H1 (cell line): ENCODE data around the gene UBE2O. TPM values are rescaled to one million over a fixed set of nuclear protein-coding genes. Genes with fewer than 3 reads are reported as not detected.
A peak's percentile ranks its signal among the peaks of the same experiment; 100 is the strongest.

Experiments
- CTCF ChIA-PET: fragments of 300-600 bp; sonication (Branson Sonifier 250); formaldehyde crosslinking; loops from one replicate; lab custom pipeline; 2021; ENCODE audit not compliant: partially characterized antibody; lab: Charles Lee
- POLR2A ChIA-PET: fragments of 300-600 bp; sonication (Branson Sonifier 250); formaldehyde crosslinking; loops from one replicate; lab custom pipeline; 2021; ENCODE audit warnings: inconsistent platforms; ENCODE audit not compliant: partially characterized antibody; lab: Charles Lee
- DNase-seq, 2 experiments: peaks; one replicate each; pipeline versions ENCODE4 v3.0.0 to v3.0.0-alpha.2; 2010 to 2022; ENCODE audit warnings: low spot score in 2 of 2, low read depth in 1 of 2, mixed read lengths in 1 of 2
- FAIRE-seq: peaks from 2 replicates; lab custom pipeline; 2011; peaks lifted over from hg19 to GRCh38; lab: Jason Lieb, UNC
- H2AFZ ChIP-seq: 2 replicates; pipeline ENCODE4 v1.8.1; 2012; ENCODE audit warnings: low read length, inconsistent platforms
- H2AK5ac ChIP-seq: 2 replicates; pipeline ENCODE4 v1.6.1; 2013; ENCODE audit warnings: low read depth, low read length
- H2BK120ac ChIP-seq: replicated peaks from 2 replicates; pipeline ENCODE3; 2013; ENCODE audit warnings: low read depth, low read length, inconsistent platforms
- H2BK12ac ChIP-seq: 2 replicates; pipeline ENCODE4 v1.6.1; 2013; ENCODE audit warnings: low read depth, low read length
- H2BK15ac ChIP-seq: 2 replicates; pipeline ENCODE4 v1.6.1; 2013; ENCODE audit warnings: low read length
- H2BK20ac ChIP-seq: 2 replicates; pipeline ENCODE4 v1.6.1; 2013; ENCODE audit warnings: low read length
- H2BK5ac ChIP-seq: 2 replicates; pipeline ENCODE4 v1.6.1; 2013; ENCODE audit warnings: low read depth, low read length
- H3K14ac ChIP-seq: 2 replicates; pipeline ENCODE4 v1.6.1; 2013; ENCODE audit warnings: inconsistent platforms; ENCODE audit not compliant: insufficient read length
- H3K18ac ChIP-seq: 2 replicates; pipeline ENCODE4 v1.6.1; 2013; ENCODE audit warnings: low read length; ENCODE audit errors: extremely low read depth
- H3K23ac ChIP-seq: 2 replicates; pipeline ENCODE4 v1.6.1; 2013; ENCODE audit warnings: inconsistent platforms; ENCODE audit not compliant: insufficient read length
- H3K23me2 ChIP-seq: 2 replicates; pipeline ENCODE4 v1.6.1; 2013; ENCODE audit warnings: low read depth, low read length
- H3K27ac ChIP-seq: 2 replicates; pipeline ENCODE4 v1.6.1; 2011; ENCODE audit warnings: low read depth, low read length, inconsistent platforms
- H3K27me3 ChIP-seq, 4 experiments: replicated peaks in 1 of 4; 1 replicate in 1 of 4; 2 replicates in 3 of 4; pipeline versions ENCODE4 v1.6.1 to v1.8.1; 2011 to 2013; ENCODE audit warnings: low read length in 3 of 4, mild to moderate bottlenecking in 3 of 4, inconsistent platforms in 2 of 4, mixed read lengths in 2 of 4, moderate library complexity in 1 of 4; ENCODE audit not compliant: control insufficient read depth in 3 of 4, insufficient read depth in 3 of 4; ENCODE audit errors: extremely low read depth in 1 of 4
- H3K36me3 ChIP-seq, 4 experiments: 2 replicates each; pipeline versions ENCODE4 v1.6.1 to v1.8.1; 2011 to 2013; ENCODE audit warnings: mild to moderate bottlenecking in 4 of 4, low read length in 3 of 4, moderate library complexity in 2 of 4, control low read depth in 1 of 4, inconsistent platforms in 1 of 4; ENCODE audit not compliant: insufficient read depth in 4 of 4, control insufficient read depth in 2 of 4
- H3K4ac ChIP-seq: replicated peaks from 2 replicates; pipeline ENCODE3; 2013; ENCODE audit warnings: low read length, low read depth, mixed read lengths, inconsistent platforms; ENCODE audit not compliant: insufficient read length
- H3K4me1 ChIP-seq, 4 experiments: replicated peaks in 1 of 4; 1 replicate in 1 of 4; 2 replicates in 3 of 4; pipeline versions ENCODE4 v1.6.1 to v1.8.1; 2011 to 2013; ENCODE audit warnings: low read length in 3 of 4, inconsistent platforms in 2 of 4, mixed read lengths in 1 of 4; ENCODE audit not compliant: insufficient read depth in 4 of 4, control insufficient read depth in 3 of 4
- H3K4me2 ChIP-seq, 2 experiments: 2 replicates each; pipeline versions ENCODE4 v1.6.1 to v1.8.1; 2011 to 2013; ENCODE audit warnings: low read depth in 2 of 2, low read length in 2 of 2, control low read depth in 1 of 2, inconsistent platforms in 1 of 2, mild to moderate bottlenecking in 1 of 2; ENCODE audit not compliant: insufficient read depth in 1 of 2
- H3K4me3 ChIP-seq, 4 experiments: fragments of 200-600, 300-600 bp in 1 of 4; sonication (generic), shearing (Covaris generic), sonication (Bioruptor Twin) in 1 of 4; 2 replicates each; pipeline versions ENCODE4 v1.5.1 to v1.8.1; 2011 to 2016; ENCODE audit warnings: low read length in 4 of 4, low read depth in 3 of 4, control low read depth in 2 of 4, inconsistent platforms in 2 of 4, mild to moderate bottlenecking in 2 of 4, mixed read lengths in 1 of 4, moderate library complexity in 1 of 4; ENCODE audit not compliant: insufficient read depth in 2 of 4; ENCODE audit errors: extremely low read depth in 1 of 4
- H3K56ac ChIP-seq: replicated peaks from 2 replicates; pipeline ENCODE3; 2013; ENCODE audit warnings: low read depth, mild to moderate bottlenecking, mixed read lengths, low read length, inconsistent platforms; ENCODE audit not compliant: insufficient read length
- H3K79me1 ChIP-seq: 2 replicates; pipeline ENCODE4 v1.6.1; 2013; ENCODE audit warnings: low read depth, low read length, control low read depth
- H3K79me2 ChIP-seq, 2 experiments: 2 replicates each; pipeline versions ENCODE4 v1.6.1 to v1.8.1; 2012 to 2013; ENCODE audit warnings: low read length in 2 of 2, mild to moderate bottlenecking in 2 of 2, inconsistent platforms in 1 of 2; ENCODE audit not compliant: insufficient read depth in 2 of 2, control insufficient read depth in 1 of 2
- H3K9ac ChIP-seq, 4 experiments: replicated peaks in 1 of 4; 1 replicate in 1 of 4; 2 replicates in 3 of 4; pipeline versions ENCODE4 v1.6.1 to v1.8.1; 2011 to 2013; ENCODE audit warnings: low read depth in 3 of 4, low read length in 3 of 4, control low read depth in 2 of 4, mild to moderate bottlenecking in 2 of 4, moderate library complexity in 2 of 4, inconsistent platforms in 1 of 4; ENCODE audit errors: extremely low read depth in 1 of 4
- H3K9me3 ChIP-seq, 2 experiments: 2 replicates each; pipeline versions ENCODE4 v1.6.1 to v1.8.1; 2012 to 2013; ENCODE audit warnings: mild to moderate bottlenecking in 2 of 2, moderate library complexity in 2 of 2, control low read depth in 1 of 2, inconsistent platforms in 1 of 2, low read depth in 1 of 2, low read length in 1 of 2, mixed read lengths in 1 of 2; ENCODE audit not compliant: insufficient read depth in 2 of 2
- H4K20me1 ChIP-seq, 2 experiments: replicated peaks in 1 of 2; 2 replicates each; pipeline versions ENCODE3 to v1.8.1; 2011 to 2013; ENCODE audit warnings: inconsistent platforms in 2 of 2, low read length in 2 of 2, mild to moderate bottlenecking in 1 of 2; ENCODE audit not compliant: insufficient read depth in 2 of 2, control insufficient read depth in 1 of 2
- H4K5ac ChIP-seq: 2 replicates; pipeline ENCODE4 v1.6.1; 2013; ENCODE audit warnings: low read length, low read depth, mixed read lengths, inconsistent platforms; ENCODE audit not compliant: insufficient read length
- H4K8ac ChIP-seq: 2 replicates; pipeline ENCODE4 v1.8.0; 2013; ENCODE audit warnings: mild to moderate bottlenecking, moderate library complexity, low read length, inconsistent platforms; ENCODE audit not compliant: insufficient read depth; ENCODE audit errors: extremely low read depth
- H4K91ac ChIP-seq: replicated peaks from 2 replicates; pipeline ENCODE3; 2013; ENCODE audit warnings: low read length, mixed read lengths, inconsistent platforms; ENCODE audit not compliant: insufficient read length
- TBP ChIP-seq: IDR thresholded peaks from 2 replicates; pipeline ENCODE4 v1.6.1; 2011; ENCODE audit warnings: low read depth, low read length, improper control_type of control experiment
- YY1 ChIP-seq: IDR thresholded peaks from 2 replicates; pipeline ENCODE4 v1.6.1; 2011; ENCODE audit warnings: low read depth, mild to moderate bottlenecking, low read length
- WGBS, 2 experiments: shearing (Covaris generic) in 1 of 2; methylation state at CpG; one replicate each; pipeline versions ENCODE4 v1.1.6 to v1.1.7; 2013 to 2015; ENCODE audit warnings: low lambda C conversion rate in 2 of 2, mixed read lengths in 2 of 2, inconsistent platforms in 1 of 2, low coverage in 1 of 2, missing lambda C conversion rate in 1 of 2; ENCODE audit not compliant: insufficient replicate concordance in 2 of 2, insufficient coverage in 1 of 2, insufficient read length in 1 of 2; ENCODE audit errors: extremely low coverage in 1 of 2, missing lambda C conversion rate in 1 of 2; 5-methylcytosine and 5-hydroxymethylcytosine counted together
- polyA plus RNA-seq, 7 experiments: library from polyadenylated mRNA; depleted of rRNA in 3 of 7; stranded (reverse) in 5 of 7; unstranded in 2 of 7; fragments of >200 nt in 5 of 7; fragments of 200-250 nt in 2 of 7; gene quantifications; 1 replicate in 5 of 7; 2 replicates in 1 of 7; 4 replicates in 1 of 7; pipeline versions ENCODE4 v1.2.1 to v1.2.3, GENCODE V29; 2011 to 2013; ENCODE audit warnings: missing spikeins in 2 of 7, mixed read lengths in 2 of 7
- total RNA-seq: library from RNA; stranded (reverse); fragmentation: NEBNext Ultra II Directional; extraction: Animal tissue kit (Norgen Biotek cat#: 25700); gene quantifications from 2 replicates; pipeline ENCODE4 v1.2.1, GENCODE V29; 2021
- TF ChIP-seq, protein P1 (sequence below): IDR thresholded peaks from 2 replicates; pipeline ENCODE4 v1.6.1; 2012; ENCODE audit warnings: inconsistent platforms
- TF ChIP-seq, protein P2 (sequence below), 3 experiments: IDR thresholded peaks; 1 replicate in 2 of 3; 2 replicates in 1 of 3; pipeline versions ENCODE4 v1.5.1 to v1.6.1; 2011; ENCODE audit warnings: low read length in 3 of 3, mild to moderate bottlenecking in 3 of 3, inconsistent platforms in 2 of 3, low read depth in 1 of 3, moderate library complexity in 1 of 3; ENCODE audit not compliant: insufficient read depth in 1 of 3; ENCODE audit errors: control extremely low read depth in 1 of 3

UBE2O gene
- total and polyA plus RNA-seq, 2 of the 8 experiments (the other 6 are each of a cell fraction or from before 2014, with no cell fraction given), result 24.4 to 63.0 TPM

DNA sequence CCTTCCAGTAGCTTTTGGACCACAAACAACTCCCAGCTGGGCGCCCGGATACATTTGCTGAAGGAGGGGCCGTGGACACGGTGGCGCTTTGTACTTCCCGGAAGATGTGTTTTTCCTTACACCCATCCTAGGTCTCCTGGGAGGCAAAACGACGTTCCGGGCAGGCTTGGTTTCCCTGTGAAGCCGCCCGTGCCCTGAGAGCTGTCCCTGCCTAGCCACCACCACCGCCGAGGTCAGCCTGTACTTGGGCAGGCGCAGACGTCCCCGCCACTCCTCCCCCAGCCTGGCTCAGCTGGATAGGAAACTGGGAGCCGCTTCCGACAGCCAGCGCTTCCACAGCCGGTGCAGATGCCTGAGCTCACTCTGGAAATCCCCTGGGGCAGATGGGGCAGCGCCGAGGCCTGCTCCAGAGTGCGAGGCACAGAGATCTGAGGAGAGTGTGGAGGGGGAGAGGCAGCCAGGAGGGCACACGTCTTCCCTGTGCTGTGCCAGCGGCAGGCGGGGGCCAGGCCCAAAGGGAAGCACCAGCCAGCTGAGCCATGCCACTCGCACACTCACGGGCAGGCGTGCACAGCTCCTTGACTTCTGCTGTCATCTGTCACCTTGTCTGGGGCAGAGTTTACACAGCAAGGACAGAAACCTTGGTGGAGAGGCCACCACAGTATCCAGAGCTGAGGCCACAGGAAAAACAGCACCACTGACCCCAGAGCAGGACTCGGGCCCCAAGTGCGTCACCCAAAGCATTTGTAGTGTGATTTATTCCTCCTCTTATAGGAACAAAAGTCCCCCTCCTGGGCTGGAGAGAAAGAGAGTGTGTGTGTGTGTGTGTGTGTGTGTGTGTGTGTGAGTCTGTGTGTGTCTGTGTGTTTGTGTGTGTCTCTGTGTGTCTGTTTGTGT is 45.3 kb upstream of the UBE2O start:
- H2BK120ac ChIP-seq, result no peak overlapping the region
- no peak overlapping the region for H3K56ac ChIP-seq
- H3K4ac ChIP-seq, result no peak overlapping the region
- H3K14ac ChIP-seq, result no peak overlapping the region
- H2BK15ac ChIP-seq, result peak overlapping the region; percentile 46; the same call in 1 of the 2 replicates
- no peak overlapping the region for H2AK5ac ChIP-seq
- H3K4me1 ChIP-seq, result peaks cover 11 to 44% (median 37%) of the 10 kb centered on the region in 4 experiments
- peaks cover 0 to 6% of the 10 kb centered on the region in 2 experiments; a peak in 2 of 4 replicates for H3K79me2 ChIP-seq
- TF ChIP-seq YY1, result no peak
- TF ChIP-seq, protein P1, sequence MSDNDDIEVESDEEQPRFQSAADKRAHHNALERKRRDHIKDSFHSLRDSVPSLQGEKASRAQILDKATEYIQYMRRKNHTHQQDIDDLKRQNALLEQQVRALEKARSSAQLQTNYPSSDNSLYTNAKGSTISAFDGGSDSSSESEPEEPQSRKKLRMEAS, result 0 out of 2 replicates have a peak, but pooled peaks have one; percentile 19
- TF ChIP-seq, protein P2, sequence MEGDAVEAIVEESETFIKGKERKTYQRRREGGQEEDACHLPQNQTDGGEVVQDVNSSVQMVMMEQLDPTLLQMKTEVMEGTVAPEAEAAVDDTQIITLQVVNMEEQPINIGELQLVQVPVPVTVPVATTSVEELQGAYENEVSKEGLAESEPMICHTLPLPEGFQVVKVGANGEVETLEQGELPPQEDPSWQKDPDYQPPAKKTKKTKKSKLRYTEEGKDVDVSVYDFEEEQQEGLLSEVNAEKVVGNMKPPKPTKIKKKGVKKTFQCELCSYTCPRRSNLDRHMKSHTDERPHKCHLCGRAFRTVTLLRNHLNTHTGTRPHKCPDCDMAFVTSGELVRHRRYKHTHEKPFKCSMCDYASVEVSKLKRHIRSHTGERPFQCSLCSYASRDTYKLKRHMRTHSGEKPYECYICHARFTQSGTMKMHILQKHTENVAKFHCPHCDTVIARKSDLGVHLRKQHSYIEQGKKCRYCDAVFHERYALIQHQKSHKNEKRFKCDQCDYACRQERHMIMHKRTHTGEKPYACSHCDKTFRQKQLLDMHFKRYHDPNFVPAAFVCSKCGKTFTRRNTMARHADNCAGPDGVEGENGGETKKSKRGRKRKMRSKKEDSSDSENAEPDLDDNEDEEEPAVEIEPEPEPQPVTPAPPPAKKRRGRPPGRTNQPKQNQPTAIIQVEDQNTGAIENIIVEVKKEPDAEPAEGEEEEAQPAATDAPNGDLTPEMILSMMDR (IDR thresholded peaks at IDR 0.05; ENCODE audit: control extremely low read depth in 1 of 3, insufficient read depth in 1 of 3, low read depth in 1 of 3, low read length in 3 of 3), result no peak
- TF ChIP-seq TBP, result peak; percentile 39; the same call in 1 of the 2 replicates
- TF ChIP-seq, all 59 proteins: peak for 2
- no peak overlapping the region for H2AFZ ChIP-seq
- peaks cover 4 to 25% of the 10 kb centered on the region in 2 experiments for H4K20me1 ChIP-seq
- H2BK20ac ChIP-seq, result no peak overlapping the region
- no peak overlapping the region for H4K91ac ChIP-seq
- no peaks in the 10 kb centered on the region for H3K27me3 ChIP-seq
- H3K36me3 ChIP-seq, result no peaks in the 10 kb centered on the region
- FAIRE-seq (no peak), DNase-seq (peak in 1 of 2 experiments; percentile 59)
- ChIA-PET CTCF (interaction anchor here (0.5 to 20.2 kb wide), 11 partner anchors 9 to 127 kb away, joined by 3 to 446 read pairs (median 3); partner anchors contain the start of gene AANAT), POLR2A (interaction anchor here (1.1 to 3.0 kb wide), 3 partner anchors 10 to 68 kb away, joined by 3 to 8 read pairs (median 3); partner anchors contain the start of gene PRCD)
- peaks cover 7% of the 10 kb centered on the region; the same call in 1 of the 2 replicates for H3K23me2 ChIP-seq
- H3K9me3 ChIP-seq, result no peaks in the 10 kb centered on the region
- H2BK12ac ChIP-seq, result peak overlapping the region; percentile 53; the same call in 1 of the 2 replicates
- no peak overlapping the region for H3K4me3 ChIP-seq
- H4K8ac ChIP-seq, result peak overlapping the region; percentile 65; the same call in 1 of the 2 replicates
- peaks cover 12% of the 10 kb centered on the region for H3K79me1 ChIP-seq
- no peak overlapping the region for H3K23ac ChIP-seq
- no peak overlapping the region for H3K18ac ChIP-seq
- H4K5ac ChIP-seq, result no peak overlapping the region
- 60% methylated on average over 31 of the region's 31 CpGs; no CpG with 5 or more reads in 1 of the 2 experiments for WGBS, 2 experiments
- 0 out of 2 replicates have a peak overlapping the region, but pooled peaks have one; percentile 8 for H2BK5ac ChIP-seq
- H3K9ac ChIP-seq, result no peak overlapping the region; a peak in 1 of 7 replicates
- H3K27ac ChIP-seq, result no peak overlapping the region
- peak overlapping the region; percentile 7 to 81; a peak in 2 of 4 replicates for H3K4me2 ChIP-seq
